Mucosa of gallbladder (tissue), 1 donor: Measurements from ENCODE around the gene MAP2K1. TPM values are rescaled to one million over a fixed set of nuclear protein-coding genes. Genes with fewer than 3 reads are reported as not detected.
"Not testable (repeated sequence)": the region's sequence is repeated elsewhere in the genome, so short reads cannot be mapped to it uniquely, and the experiment has no call there.

Source experiments
- DNase-seq: peaks from one replicate; pipeline ENCODE4 v3.0.0-alpha.2; 2020; ENCODE audit warnings: low spot score
- total RNA-seq: library from RNA; stranded (reverse); gene quantifications from one replicate; pipeline ENCODE4 v1.2.1, GENCODE V29; 2021
- donor health status: DM: no; HTN: no; CAD: no.

Gene MAP2K1
- total RNA-seq, 1 donor from 2014 or later, result 48.2 TPM

DNA sequence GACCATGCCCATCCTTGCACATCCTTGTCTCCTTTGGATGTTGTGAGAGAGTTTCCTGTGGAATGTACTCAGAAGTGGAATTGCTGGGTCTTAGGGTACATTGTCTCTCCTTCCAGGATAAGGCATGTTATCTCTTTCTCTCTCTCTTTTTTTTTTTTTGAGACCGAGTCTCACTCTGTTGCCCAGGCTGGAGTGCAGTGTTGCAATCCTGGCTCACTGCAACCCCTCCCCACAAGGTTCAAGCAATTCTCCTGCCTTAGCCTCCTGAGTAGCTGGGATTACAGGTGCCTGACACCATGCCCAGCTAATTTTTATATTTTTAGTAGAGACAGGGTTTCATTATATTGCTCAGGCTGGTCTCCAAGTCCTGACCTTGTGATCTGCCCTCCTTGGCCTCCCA is 6.3 kb downstream of the MAP2K1 start:
- DNase-seq, result not testable (repeated sequence)

DNA sequence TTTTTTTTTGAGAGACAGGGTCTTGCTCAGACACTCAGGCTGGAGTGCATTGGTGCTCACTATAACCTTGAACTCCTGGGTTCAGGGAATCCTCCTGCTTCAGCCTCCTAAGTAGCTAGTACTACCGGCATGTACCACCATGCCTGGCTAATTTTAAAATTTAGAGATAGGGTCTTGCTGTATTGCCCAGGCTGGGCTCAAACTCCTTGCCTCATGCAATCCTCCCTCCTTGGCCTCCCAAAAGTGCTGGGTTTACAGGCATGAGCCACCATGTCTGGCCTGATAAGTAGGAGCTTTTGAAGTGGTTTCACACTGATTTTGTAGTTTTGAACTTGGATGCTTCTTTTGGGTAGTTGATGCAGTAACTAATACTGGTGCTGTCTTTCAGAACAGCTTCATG is 7.8 kb downstream of the MAP2K1 start:
- no peak for DNase-seq

DNA sequence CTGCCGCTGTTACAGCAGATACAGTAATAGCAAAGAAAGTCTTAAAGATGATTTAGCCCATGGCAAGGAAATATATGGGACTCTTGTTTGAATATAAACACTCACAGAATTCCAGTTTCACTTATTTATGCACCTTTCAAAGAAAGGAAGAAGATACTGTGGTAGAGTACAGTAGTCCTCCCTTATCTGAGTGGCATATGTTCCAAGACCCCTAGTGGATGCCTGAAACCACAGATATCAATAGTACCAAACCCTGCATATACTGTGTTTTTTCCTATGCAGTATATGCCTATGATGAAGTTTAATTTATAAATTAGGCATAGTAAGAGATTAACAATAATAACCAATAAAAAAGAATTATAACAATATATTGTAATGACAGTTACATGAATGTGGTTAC is 8.2 kb downstream of the MAP2K1 start:
- DNase-seq, result no peak

GRCh38 chr15:66399276-66399675 is 12.6 kb downstream of the MAP2K1 start:
- no peak for DNase-seq

- DNase-seq, result no peak
Observed at GRCh38 chr15:66400351-66400774, 13.7 kb downstream of the MAP2K1 start.

DNA sequence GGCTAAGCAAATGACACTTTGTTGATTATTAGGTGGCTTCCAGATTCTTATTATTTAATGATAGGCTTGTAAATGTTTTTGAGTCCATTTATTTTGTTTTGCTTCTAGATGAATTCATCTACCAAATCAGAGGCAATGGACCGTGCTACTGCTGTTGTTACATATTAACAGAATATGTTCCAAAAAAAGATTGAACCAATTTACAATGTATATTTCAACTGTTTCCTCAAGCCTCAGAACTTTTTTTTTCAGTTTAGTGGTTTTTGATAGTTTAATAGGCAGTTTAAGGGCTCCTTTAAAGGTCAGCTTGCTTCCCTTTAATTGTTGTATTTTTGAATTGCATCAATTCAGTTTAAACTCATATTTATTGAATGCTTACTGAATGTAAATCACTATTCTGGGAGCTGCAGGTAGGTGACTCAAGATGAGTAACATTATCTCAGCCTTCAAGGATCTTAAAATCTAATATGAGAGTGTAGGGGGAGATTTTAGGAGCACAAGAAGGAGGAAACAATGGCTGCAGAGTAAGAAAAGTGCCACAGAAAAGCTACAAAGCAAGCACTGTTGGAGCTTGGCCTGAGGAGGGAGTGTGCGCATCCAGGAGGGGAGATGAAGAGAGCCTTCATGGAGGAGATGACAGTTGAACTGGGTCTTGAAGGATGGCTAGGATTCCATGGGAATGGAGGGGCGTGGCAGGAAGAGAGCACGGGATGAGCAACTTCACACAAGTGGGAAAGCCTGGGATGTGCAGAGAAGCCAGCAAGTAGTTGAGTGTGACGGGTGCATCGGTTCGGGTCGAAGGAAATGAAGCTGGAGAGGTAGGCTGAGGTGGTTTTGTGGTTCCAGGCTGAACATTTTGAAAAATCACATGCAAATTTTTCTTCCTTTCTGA is 14.7 kb downstream of the MAP2K1 start:
- no peak for DNase-seq

DNA sequence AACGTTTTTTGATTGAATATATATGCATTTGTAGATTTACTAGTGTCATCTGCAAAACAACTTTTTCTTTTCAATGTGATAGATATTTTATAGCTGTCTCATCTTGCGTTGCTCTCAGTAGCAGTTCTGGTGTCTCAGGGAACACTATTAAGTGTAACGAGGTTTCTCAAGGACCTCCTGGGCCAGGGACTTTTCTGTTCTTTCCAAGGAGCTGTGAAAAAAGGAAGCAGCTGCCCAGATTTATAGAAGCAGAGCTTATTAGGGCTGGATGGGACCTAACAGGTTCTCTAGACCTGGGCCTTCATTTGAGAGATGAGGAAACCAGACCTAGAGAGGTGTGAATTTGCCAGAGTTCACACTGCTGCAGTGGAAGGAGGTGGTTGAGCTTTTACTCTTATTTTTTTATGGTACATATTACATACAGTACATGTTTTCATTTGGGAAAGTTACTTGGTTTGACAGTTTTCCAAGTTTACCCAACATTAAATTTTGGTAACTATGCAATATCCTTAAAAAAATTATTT is 16.1 kb downstream of the MAP2K1 start:
- DNase-seq, result no peak

DNA sequence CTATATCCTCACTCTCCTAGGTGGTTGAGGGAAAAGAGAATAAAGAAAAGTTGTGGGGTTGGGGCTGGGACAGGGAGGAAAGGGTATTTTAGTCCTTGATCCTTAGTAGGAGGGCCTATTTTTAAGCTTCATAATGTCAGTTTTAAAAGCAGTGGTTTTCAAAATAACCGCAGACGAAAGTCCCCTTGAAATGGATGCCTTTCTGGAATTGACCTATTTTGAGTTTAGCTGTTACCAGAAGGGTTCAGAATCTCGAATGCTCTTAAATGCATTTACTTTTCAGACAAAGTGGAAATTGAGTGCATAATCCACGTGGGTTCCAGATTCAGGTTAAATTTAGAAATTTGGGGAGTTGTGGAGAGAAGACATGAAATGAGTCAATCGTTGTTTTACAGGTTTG is 16.6 kb downstream of the MAP2K1 start:
- no peak for DNase-seq

DNA sequence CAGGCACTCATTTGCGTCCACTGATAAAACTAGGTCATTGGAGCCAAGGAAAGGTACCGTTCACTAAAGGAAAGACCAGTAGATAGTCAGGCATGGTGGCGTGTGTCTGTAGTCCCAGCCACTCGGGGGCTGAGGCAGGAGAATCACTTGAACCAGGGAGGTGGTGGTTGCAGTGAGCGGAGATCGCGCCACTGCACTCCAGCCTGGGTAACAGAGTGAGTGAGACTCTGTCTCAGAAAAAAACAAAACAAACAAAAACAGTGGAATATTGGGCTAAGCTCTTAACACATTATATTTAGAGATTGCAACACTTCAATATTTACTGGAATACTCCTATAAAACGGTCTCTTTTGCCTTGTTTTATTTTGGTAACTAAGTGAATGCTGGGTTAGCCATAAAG is 17.4 kb downstream of the MAP2K1 start:
- no peak for DNase-seq

GRCh38 chr15:66404532-66404931 is 17.8 kb downstream of the MAP2K1 start:
- no peak for DNase-seq

DNA sequence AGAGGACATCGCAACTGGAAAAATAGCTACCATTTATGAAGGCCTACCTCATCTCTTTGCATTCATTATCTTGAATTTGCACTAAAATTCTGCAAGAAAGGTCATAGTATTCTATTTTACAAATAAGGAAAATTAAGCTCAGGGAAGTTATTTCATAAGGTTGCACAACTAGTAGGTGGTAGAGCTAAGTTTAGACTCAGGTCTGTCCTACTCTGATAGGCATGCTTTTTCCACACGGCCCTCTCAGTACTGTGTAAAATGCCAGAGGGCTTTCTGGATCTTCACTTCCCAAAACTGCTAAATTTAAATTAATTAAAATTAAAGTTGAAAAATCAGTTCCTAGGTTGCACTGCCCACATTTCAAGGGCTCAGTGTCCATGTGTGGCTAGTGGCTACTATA is 18.3 kb downstream of the MAP2K1 start:
- no peak for DNase-seq

DNA sequence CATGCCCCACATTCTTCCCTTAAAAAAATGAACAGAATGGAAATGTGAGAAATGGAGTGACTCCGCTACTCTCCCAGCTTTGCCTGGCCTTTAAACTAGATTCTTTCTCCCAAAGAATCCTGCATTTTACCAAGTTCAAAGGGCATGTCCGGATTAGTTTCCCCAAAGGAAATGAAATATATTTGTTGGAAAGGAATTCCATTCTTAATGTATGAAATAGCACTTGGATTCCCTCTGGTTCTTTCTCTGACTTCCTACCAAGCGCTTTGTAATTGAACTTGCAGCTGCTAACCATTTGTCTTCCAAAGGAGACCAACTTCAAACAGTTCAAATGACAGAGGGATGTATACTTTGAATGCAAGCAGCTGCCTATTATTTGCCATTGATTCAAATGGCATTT is 18.9 kb downstream of the MAP2K1 start:
- DNase-seq, result no peak

GRCh38 chr15:66408254-66408653 is 21.5 kb downstream of the MAP2K1 start:
- DNase-seq, result no peak

- no peak for DNase-seq
Observed at GRCh38 chr15:66408675-66409282, 22.1 kb downstream of the MAP2K1 start.

GRCh38 chr15:66409565-66410108 is 22.9 kb downstream of the MAP2K1 start:
- DNase-seq, result no peak

DNA sequence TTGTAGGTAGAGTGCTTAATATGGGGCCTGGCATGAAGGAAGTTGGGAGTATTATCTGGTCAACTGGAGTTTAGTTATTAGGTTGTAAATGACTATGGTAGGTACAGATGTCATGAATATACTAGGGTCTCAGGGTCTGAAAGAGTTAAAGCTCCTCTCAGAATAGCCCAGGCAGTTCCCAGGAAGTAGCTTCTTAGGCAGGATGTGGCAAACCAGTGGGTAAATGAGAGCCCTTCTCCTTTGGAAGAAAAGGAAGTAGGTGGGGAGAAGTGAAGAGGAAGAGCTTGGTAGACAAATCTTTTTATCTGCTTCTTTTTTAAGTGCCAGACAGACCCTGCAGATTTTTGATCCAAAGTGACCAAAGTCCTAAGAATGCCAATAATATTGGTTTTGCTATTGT is 24.5 kb downstream of the MAP2K1 start:
- DNase-seq, result no peak

GRCh38 chr15:66412220-66412619 is 25.5 kb downstream of the MAP2K1 start:
- no peak for DNase-seq

DNA sequence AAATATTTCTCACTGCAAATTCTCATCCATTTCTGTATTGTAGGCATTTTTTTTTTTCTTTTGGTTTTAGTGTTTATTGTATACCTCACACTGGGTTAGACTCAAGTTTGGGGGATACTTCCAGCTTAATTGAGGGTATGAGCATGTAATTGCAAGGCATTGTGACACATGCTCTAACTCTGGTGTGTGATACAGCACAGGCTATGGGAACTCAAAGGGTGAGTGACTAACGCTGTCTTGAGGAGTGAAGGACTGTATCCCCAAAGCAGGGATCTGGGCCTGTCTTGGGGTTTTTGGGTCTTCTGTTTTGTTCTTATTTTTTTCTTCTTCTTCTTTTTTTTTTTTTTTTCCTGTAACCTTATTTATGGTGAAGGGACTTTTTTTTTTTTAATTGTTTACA is 26.9 kb downstream of the MAP2K1 start:
- no peak for DNase-seq

GRCh38 chr15:66415360-66415759 is 28.6 kb downstream of the MAP2K1 start:
- DNase-seq, result no peak

- no peak for DNase-seq
Observed at GRCh38 chr15:66417736-66418135, 31.0 kb downstream of the MAP2K1 start.

DNA sequence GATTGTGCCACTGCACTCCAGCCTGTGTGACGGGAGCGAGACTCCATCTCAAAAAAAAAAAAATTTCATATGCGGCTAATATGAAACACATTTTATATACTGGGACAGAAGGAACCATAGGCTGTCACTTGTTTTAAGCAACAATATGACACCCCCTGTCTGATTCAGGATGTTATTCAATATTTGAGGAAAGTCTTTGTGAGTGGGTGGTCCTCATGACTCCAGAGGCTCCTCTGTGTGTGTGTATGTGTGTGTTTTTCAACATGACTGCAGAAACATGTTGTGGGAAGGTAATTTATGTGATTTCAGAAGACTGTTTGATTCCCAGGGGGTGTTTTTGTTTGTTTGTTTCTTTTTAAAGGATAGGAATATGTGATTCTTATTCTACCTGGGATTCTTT is 32.8 kb downstream of the MAP2K1 start:
- DNase-seq, result no peak

- DNase-seq, result no peak
Observed at GRCh38 chr15:66422347-66422746, 35.6 kb downstream of the MAP2K1 start.

GRCh38 chr15:66423149-66423548 is 36.4 kb downstream of the MAP2K1 start:
- DNase-seq, result no peak
